Breast epithelium (tissue), 3 donors: ENCODE measurements around the gene IFT88.

Experiments
- POLR2A ChIP-seq: fragments of 450-650 bp; IDR thresholded peaks from one replicate; pipeline ENCODE4 v1.6.1; 2016; ENCODE audit warnings: antibody characterized with exemption, mild to moderate bottlenecking, moderate library complexity
- POLR2AphosphoS5 ChIP-seq, 3 donors: sonication (generic); formaldehyde crosslinking; IDR thresholded peaks; one replicate each; pipeline ENCODE4 v1.6.1; 2017; ENCODE audit warnings: antibody characterized with exemption in 3 of 3
- TF ChIP-seq, protein P1 (sequence below), 3 donors: fragments of 450-650 bp; IDR thresholded peaks; one replicate each; pipeline ENCODE4 v1.5.1; 2016 to 2017; ENCODE audit warnings: antibody characterized with exemption in 3 of 3, mild to moderate bottlenecking in 3 of 3, moderate library complexity in 3 of 3

DNA sequence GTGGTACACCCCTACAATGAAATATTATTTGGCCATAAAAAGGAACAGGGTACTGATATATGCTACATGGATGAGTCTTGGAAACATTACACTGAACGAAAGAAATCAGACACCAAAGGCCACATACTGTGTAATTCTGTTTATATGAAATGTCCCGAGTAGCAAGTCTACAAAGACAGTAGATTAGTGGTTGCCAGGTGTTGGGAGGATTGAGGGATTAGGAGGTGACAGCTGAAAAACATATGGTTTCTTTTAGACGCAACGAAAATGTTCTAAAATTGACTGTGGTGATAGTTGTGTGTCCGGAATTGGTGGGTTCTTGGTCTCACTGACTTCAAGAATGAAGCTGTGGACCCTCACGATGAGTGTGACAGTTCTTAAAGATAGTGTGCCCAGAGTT lies 171.7 kb downstream of the IFT88 start:
- TF ChIP-seq, protein P1, sequence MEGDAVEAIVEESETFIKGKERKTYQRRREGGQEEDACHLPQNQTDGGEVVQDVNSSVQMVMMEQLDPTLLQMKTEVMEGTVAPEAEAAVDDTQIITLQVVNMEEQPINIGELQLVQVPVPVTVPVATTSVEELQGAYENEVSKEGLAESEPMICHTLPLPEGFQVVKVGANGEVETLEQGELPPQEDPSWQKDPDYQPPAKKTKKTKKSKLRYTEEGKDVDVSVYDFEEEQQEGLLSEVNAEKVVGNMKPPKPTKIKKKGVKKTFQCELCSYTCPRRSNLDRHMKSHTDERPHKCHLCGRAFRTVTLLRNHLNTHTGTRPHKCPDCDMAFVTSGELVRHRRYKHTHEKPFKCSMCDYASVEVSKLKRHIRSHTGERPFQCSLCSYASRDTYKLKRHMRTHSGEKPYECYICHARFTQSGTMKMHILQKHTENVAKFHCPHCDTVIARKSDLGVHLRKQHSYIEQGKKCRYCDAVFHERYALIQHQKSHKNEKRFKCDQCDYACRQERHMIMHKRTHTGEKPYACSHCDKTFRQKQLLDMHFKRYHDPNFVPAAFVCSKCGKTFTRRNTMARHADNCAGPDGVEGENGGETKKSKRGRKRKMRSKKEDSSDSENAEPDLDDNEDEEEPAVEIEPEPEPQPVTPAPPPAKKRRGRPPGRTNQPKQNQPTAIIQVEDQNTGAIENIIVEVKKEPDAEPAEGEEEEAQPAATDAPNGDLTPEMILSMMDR (IDR thresholded peaks at IDR 0.05) = no peak
- TF ChIP-seq POLR2AphosphoS5 (IDR thresholded peaks at IDR 0.05) (no peak), POLR2A (no peak)
